BLaER1 (cell line): ENCODE measurements around the gene EXO1.
"Not testable (repeated sequence)": the region's sequence is repeated elsewhere in the genome, so short reads cannot be mapped to it uniquely, and the experiment has no call there.

Experiments
- H3K27ac ChIP-seq: shearing (Covaris generic); formaldehyde crosslinking; 2 replicates; pipeline ENCODE4 v1.8.1; 2022
- H3K27me3 ChIP-seq: shearing (Covaris generic); formaldehyde crosslinking; 2 replicates; pipeline ENCODE4 v1.8.1; 2022
- H3K36me3 ChIP-seq: shearing (Covaris generic); formaldehyde crosslinking; 2 replicates; pipeline ENCODE4 v1.8.1; 2022
- H3K4me1 ChIP-seq: shearing (Covaris generic); formaldehyde crosslinking; 2 replicates; pipeline ENCODE4 v1.8.1; 2022
- H3K4me2 ChIP-seq: shearing (Covaris generic); formaldehyde crosslinking; 2 replicates; pipeline ENCODE4 v1.8.1; 2022
- H3K4me3 ChIP-seq: shearing (Covaris generic); formaldehyde crosslinking; 2 replicates; pipeline ENCODE4 v1.8.1; 2022
- H3K9ac ChIP-seq: shearing (Covaris generic); formaldehyde crosslinking; 2 replicates; pipeline ENCODE4 v1.8.1; 2022
- H3K9me3 ChIP-seq: shearing (Covaris generic); formaldehyde crosslinking; 2 replicates; pipeline ENCODE4 v1.8.1; 2022
- H4K20me1 ChIP-seq: shearing (Covaris generic); formaldehyde crosslinking; 2 replicates; pipeline ENCODE4 v1.8.1; 2022
- Cebpa-rat ChIP-seq: shearing (Covaris generic); IDR thresholded peaks from 2 replicates; pipeline ENCODE4 v1.8.1; 2022

EXO1 gene

GRCh38 chr1:241847796-241848685 lies at the start of gene EXO1:
Gene EXO1 (plus strand): TSS chr1:241848204. CDS start chr1:241850426, 2,222 bp downstream.
- Histone ChIP-seq H3K4me1 (peaks cover 32% of the 10 kb centered on the region), H3K9me3 (no peaks in the 10 kb centered on the region), H3K27me3 (no peaks in the 10 kb centered on the region), H3K36me3 (peaks cover 34% of the 10 kb centered on the region), H3K27ac (peak within 1 kb of the TSS; percentile 97), H3K4me2 (peak within 1 kb of the TSS; percentile 84), H4K20me1 (no peaks in the 10 kb centered on the region), H3K4me3 (peak within 1 kb of the TSS; percentile 74), H3K9ac (peak within 1 kb of the TSS; percentile 93)
- TF ChIP-seq Cebpa-rat = no peak

- Histone ChIP-seq H3K27me3 (no peaks in the 10 kb centered on the region), H3K27ac (no peak overlapping the region), H3K9me3 (no peaks in the 10 kb centered on the region), H4K20me1 (no peaks in the 10 kb centered on the region), H3K4me2 (no peak overlapping the region), H3K4me3 (no peak overlapping the region), H3K9ac (no peak overlapping the region), H3K4me1 (no peaks in the 10 kb centered on the region), H3K36me3 (no peaks in the 10 kb centered on the region)
- no peak for TF ChIP-seq Cebpa-rat
Observed at GRCh38 chr1:241799416-241799815, 48.6 kb upstream of the EXO1 start.

DNA sequence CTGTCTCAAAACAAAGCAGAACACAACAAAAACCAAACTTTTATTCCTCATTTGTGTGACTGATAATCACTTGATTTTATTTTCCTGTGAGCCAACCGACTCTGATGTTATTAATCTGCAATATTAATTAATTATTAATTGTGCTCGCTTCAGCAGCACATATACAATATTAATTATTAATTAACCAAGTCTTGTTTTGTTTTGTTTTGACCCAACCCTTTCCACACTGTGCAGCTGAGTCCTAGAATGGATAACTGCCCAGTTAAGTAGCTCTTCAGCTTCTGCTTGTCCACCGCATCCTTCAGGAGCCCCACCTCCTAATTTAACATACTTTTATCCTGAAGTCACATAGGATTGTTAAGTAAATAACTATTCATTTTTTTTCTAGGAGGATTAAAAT lies 47.4 kb upstream of the EXO1 start:
- Histone ChIP-seq H3K4me2 (no peak overlapping the region), H3K36me3 (no peaks in the 10 kb centered on the region), H3K9me3 (no peaks in the 10 kb centered on the region), H3K27ac (no peak overlapping the region), H3K27me3 (no peaks in the 10 kb centered on the region), H4K20me1 (no peaks in the 10 kb centered on the region), H3K4me3 (no peak overlapping the region), H3K9ac (no peak overlapping the region), H3K4me1 (no peaks in the 10 kb centered on the region)
- TF ChIP-seq Cebpa-rat = no peak

DNA sequence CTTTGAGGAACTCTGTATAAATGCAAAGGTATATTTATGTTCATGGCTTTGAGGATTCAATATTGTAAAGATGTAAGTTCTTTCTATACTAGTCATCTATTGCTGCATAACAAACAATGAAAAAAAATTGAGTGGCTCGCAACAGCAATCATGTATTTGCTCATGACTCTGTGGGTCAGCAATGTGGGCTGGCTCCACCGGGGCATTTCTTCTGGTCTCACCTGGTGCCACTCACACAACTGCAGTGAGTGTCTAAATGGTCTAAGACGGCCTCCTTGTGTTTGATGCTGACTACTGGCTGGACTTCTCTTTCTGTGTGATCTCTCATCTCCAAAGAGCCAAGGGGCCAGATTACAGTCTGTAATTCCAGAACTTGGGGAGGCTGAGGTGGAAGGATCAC lies 45.1 kb upstream of the EXO1 start:
- Histone ChIP-seq H3K36me3 (no peaks in the 10 kb centered on the region), H3K27me3 (no peaks in the 10 kb centered on the region), H3K4me3 (no peak overlapping the region), H3K9ac (no peak overlapping the region), H3K9me3 (no peaks in the 10 kb centered on the region), H4K20me1 (no peaks in the 10 kb centered on the region), H3K27ac (no peak overlapping the region), H3K4me2 (no peak overlapping the region), H3K4me1 (no peaks in the 10 kb centered on the region)
- no peak for TF ChIP-seq Cebpa-rat

DNA sequence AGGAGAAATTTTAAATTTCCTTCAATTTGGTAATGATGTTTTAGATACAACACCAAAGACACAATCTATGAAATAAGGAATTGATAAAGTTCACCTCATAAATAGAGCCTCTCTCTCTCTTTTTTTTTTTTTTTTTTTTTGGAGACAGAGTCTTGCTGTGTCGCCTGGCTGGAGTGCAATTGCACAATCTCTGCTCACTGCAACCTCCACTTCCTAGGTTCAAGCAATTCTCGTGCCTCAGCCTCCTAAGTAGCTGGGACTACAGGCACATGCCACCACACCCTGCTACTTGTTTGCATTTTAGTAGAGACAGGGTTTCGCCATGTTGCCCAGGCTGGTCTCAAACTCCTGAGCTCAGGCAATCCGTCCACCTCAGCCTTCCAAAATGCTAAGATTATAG lies 43.3 kb upstream of the EXO1 start:
- H3K9me3 ChIP-seq, H3K27me3 ChIP-seq, H3K4me2 ChIP-seq, H4K20me1 ChIP-seq, H3K4me1 ChIP-seq, H3K27ac ChIP-seq, H3K36me3 ChIP-seq, H3K4me3 ChIP-seq, H3K9ac ChIP-seq: not testable (repeated sequence)

DNA sequence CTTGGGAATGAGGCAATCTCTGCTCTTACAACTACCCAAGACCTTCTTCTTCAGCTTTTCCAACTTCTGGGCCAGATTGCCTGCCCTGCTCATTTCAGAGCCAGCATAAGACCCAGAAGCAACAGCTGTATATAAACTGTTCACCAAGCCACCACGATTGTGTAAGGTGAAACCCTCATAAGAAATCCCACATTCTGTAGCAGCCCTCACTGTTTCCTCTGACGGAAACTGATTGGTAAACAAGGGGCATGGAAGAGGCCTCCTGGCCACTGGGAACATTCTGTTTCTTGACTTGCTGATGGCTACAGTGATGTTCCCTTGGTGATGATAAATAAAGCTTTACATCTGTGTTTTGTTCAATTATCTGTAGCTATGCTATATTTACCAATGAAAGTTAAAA lies 39.7 kb upstream of the EXO1 start:
- Histone ChIP-seq H3K9me3 (no peaks in the 10 kb centered on the region), H3K4me3 (no peak overlapping the region), H3K4me1 (no peaks in the 10 kb centered on the region), H3K4me2 (no peak overlapping the region), H3K36me3 (no peaks in the 10 kb centered on the region), H3K27me3 (no peaks in the 10 kb centered on the region), H3K27ac (no peak overlapping the region), H3K9ac (no peak overlapping the region), H4K20me1 (no peaks in the 10 kb centered on the region)
- no peak for TF ChIP-seq Cebpa-rat

- Histone ChIP-seq H3K4me3 (no peak overlapping the region), H3K27me3 (no peaks in the 10 kb centered on the region), H4K20me1 (no peaks in the 10 kb centered on the region), H3K27ac (no peak overlapping the region), H3K4me2 (no peak overlapping the region), H3K4me1 (no peaks in the 10 kb centered on the region), H3K9ac (no peak overlapping the region), H3K36me3 (no peaks in the 10 kb centered on the region), H3K9me3 (no peaks in the 10 kb centered on the region)
- TF ChIP-seq Cebpa-rat = no peak
Observed at GRCh38 chr1:241810769-241811405, 37.1 kb upstream of the EXO1 start.

- no peak overlapping the region for H3K9ac ChIP-seq
- no peaks in the 10 kb centered on the region for H3K9me3 ChIP-seq
- no peaks in the 10 kb centered on the region for H3K4me1 ChIP-seq
- H3K36me3 ChIP-seq = no peaks in the 10 kb centered on the region
- no peak overlapping the region for H3K4me2 ChIP-seq
- no peak overlapping the region for H3K4me3 ChIP-seq
- TF ChIP-seq Cebpa-rat = no peak
- H4K20me1 ChIP-seq = no peaks in the 10 kb centered on the region
- no peaks in the 10 kb centered on the region for H3K27me3 ChIP-seq
- no peak overlapping the region for H3K27ac ChIP-seq
Observed at GRCh38 chr1:241813768-241814320, 34.2 kb upstream of the EXO1 start.

GRCh38 chr1:241816008-241816407 lies 32.0 kb upstream of the EXO1 start:
- no peaks in the 10 kb centered on the region for H3K36me3 ChIP-seq
- H3K9ac ChIP-seq = no peak overlapping the region
- H4K20me1 ChIP-seq = no peaks in the 10 kb centered on the region
- H3K27me3 ChIP-seq = no peaks in the 10 kb centered on the region
- H3K4me3 ChIP-seq = no peak overlapping the region
- H3K4me1 ChIP-seq = no peaks in the 10 kb centered on the region
- H3K4me2 ChIP-seq = no peak overlapping the region
- no peaks in the 10 kb centered on the region for H3K9me3 ChIP-seq
- TF ChIP-seq Cebpa-rat = no peak
- H3K27ac ChIP-seq = no peak overlapping the region

DNA sequence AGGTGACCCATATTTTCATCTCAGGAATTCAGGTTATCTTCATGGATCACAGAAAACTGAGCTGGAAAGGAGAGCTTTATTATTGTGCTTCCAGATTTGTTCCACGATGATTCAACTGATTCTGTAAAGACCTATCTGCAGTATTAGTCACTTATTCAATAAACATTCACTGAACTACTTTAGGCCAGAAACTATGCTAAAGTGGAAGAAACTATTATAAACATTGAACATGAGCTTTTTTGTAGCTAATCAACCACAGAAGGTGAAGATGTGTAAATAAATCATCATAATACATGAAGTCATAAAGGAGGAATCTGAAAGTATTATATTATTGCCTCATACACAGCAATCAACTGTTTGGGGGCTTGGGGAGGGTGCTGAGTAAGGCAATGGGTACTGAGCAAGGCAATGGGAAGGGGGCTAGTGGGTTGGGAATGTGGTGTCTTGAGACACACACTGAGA lies 30.6 kb upstream of the EXO1 start:
- no peak overlapping the region for H3K9ac ChIP-seq
- no peak for TF ChIP-seq Cebpa-rat
- H3K36me3 ChIP-seq = no peaks in the 10 kb centered on the region
- H3K4me2 ChIP-seq = no peak overlapping the region
- no peak overlapping the region for H3K4me3 ChIP-seq
- no peaks in the 10 kb centered on the region for H3K9me3 ChIP-seq
- H3K27me3 ChIP-seq = no peaks in the 10 kb centered on the region
- H3K27ac ChIP-seq = no peak overlapping the region
- no peaks in the 10 kb centered on the region for H3K4me1 ChIP-seq
- H4K20me1 ChIP-seq = no peaks in the 10 kb centered on the region
